Measurements from ENCODE around the gene SGK1.

DNA sequence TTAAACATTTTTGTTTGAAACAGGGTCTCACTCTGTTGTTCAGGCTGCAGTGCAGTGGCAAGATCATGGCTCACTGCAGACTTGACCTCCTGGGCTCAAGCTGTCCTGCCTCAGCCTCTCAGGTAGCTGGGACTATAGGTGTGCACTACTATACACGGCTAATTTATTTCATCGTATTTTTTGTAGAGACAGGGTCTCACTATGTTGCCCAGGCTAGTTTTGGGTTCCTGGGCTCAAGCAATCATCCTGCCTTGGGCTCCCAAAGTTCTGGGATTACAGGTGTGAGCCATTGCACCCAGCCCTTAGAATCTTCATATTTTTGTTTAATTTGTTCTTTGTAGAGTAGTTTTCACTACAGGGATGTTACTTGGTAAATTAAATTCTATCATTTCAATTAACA, 67.1 kb downstream of the SGK1 start:
- TF ChIP-seq POLR2AphosphoS5 (IDR thresholded peaks at IDR 0.05; ENCODE audit: low read depth, low read length) (no peak), POLR2A (IDR thresholded peaks at IDR 0.05; ENCODE audit: low read depth, low read length) (no peak), POU2F2 (IDR thresholded peaks at IDR 0.05; ENCODE audit: low read depth, low read length) (no peak)
